Lung (tissue), 12 donors: ENCODE results near the gene TAF4. TPM values are rescaled to one million over a fixed set of nuclear protein-coding genes. Genes with fewer than 3 reads are reported as not detected.

Experiments used
- ATAC-seq: fragments of 200-7000 bp; cut with Tn5 transposase; one replicate; pipeline ENCODE4 v1.9.1; 2020; ENCODE audit warnings: moderate number of reproducible peaks; ENCODE audit not compliant: insufficient read depth, low FRiP score
- DNase-seq, 3 donors: peaks; one replicate each; pipeline ENCODE4 v3.0.0-alpha.2; 2013 to 2017
- H3K27ac ChIP-seq, 2 donors: one replicate each; pipeline ENCODE4 v1.5.1; 2013; ENCODE audit warnings: mild to moderate bottlenecking in 2 of 2, moderate library complexity in 2 of 2, control low read depth in 1 of 2, inconsistent platforms in 1 of 2, low read depth in 1 of 2, low read length in 1 of 2
- H3K27me3 ChIP-seq, 3 donors: one replicate each; pipeline ENCODE4 v1.5.1; 2013; ENCODE audit warnings: low read length in 2 of 3; ENCODE audit not compliant: control insufficient read depth in 3 of 3, insufficient read depth in 3 of 3
- H3K36me3 ChIP-seq, 4 donors: one replicate each; pipeline ENCODE4 v1.5.1; 2013; ENCODE audit warnings: low read length in 4 of 4, mild to moderate bottlenecking in 1 of 4, moderate library complexity in 1 of 4; ENCODE audit not compliant: control insufficient read depth in 4 of 4, insufficient read depth in 4 of 4
- H3K4me1 ChIP-seq, 5 donors: one replicate each; pipeline ENCODE4 v1.5.1; 2013; ENCODE audit warnings: low read length in 5 of 5, mild to moderate bottlenecking in 2 of 5, moderate library complexity in 1 of 5; ENCODE audit not compliant: control insufficient read depth in 5 of 5, insufficient read depth in 5 of 5
- H3K4me3 ChIP-seq: one replicate; pipeline ENCODE4 v1.5.1; 2013; ENCODE audit warnings: mild to moderate bottlenecking, control low read depth, moderate library complexity
- H3K9ac ChIP-seq, 2 donors: one replicate each; pipeline ENCODE4 v1.5.1; 2013; ENCODE audit warnings: low read length in 2 of 2, control low read depth in 1 of 2; ENCODE audit not compliant: insufficient read depth in 1 of 2
- H3K9me3 ChIP-seq, 4 donors: one replicate each; pipeline ENCODE4 v1.5.1; 2013; ENCODE audit warnings: low read length in 3 of 4, mild to moderate bottlenecking in 1 of 4, moderate library complexity in 1 of 4; ENCODE audit not compliant: control insufficient read depth in 4 of 4, insufficient read depth in 3 of 4
- WGBS, 2 donors: extraction: QIAGEN DNeasy Blood & Tissue Kit; methylation state at CpG; one replicate each; pipeline ENCODE4 v1.1.7; 2013; 5-methylcytosine and 5-hydroxymethylcytosine counted together
- polyA plus RNA-seq, 2 donors: library from polyadenylated mRNA; stranded (reverse); fragments of 200-250 nt; gene quantifications; one replicate each; pipeline ENCODE4 v1.2.1, GENCODE V29; 2013
- total RNA-seq, 2 donors: library from RNA; depleted of rRNA in 1 of 2; stranded (reverse); fragments of >200 nt in 1 of 2; gene quantifications; one replicate each; pipeline ENCODE4 v1.2.1, GENCODE V29; 2014 to 2021
- TF ChIP-seq, protein P1 (sequence below): IDR thresholded peaks from 2 replicates; pipeline ENCODE4 v1.5.1; 2012; ENCODE audit warnings: mild to moderate bottlenecking; ENCODE audit errors: control extremely low read depth, extremely low read depth
- donor health status: control.
- donor health status: control.
- donor health status: Bipolar disorder and iron deficiency.
- donor health status: healthy.
- donor health status: DM: yes; HTN: yes; CAD: no.

TAF4 gene
- total and polyA plus RNA-seq, 4 donors = 5.4 to 20.3 (median 10.9) TPM

DNA sequence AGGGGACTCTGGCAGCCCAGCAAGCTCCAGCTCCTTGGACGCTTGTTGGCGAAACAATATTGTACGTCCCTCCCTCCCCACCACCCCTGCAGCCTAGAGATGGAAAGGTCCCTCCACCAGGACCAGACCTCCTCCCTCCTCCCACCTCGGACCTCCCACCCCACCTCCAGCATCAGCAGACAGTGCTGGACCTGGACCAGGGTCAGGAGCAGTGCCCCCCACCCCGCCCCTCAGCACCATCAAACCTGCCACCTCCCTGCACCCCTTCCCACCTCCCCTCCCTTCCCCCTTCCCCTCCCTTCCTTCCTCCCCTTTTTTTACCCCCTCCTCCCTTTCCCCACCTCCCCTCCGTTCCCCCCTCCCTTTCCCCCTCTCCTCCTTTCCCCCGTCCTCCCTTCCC lies 98.4 kb downstream of the TAF4 start:
- no peak overlapping the region for H3K9ac ChIP-seq
- 53% methylated on average over 7 of the region's 7 CpGs for WGBS, 2 donors
- TF ChIP-seq, protein P1, sequence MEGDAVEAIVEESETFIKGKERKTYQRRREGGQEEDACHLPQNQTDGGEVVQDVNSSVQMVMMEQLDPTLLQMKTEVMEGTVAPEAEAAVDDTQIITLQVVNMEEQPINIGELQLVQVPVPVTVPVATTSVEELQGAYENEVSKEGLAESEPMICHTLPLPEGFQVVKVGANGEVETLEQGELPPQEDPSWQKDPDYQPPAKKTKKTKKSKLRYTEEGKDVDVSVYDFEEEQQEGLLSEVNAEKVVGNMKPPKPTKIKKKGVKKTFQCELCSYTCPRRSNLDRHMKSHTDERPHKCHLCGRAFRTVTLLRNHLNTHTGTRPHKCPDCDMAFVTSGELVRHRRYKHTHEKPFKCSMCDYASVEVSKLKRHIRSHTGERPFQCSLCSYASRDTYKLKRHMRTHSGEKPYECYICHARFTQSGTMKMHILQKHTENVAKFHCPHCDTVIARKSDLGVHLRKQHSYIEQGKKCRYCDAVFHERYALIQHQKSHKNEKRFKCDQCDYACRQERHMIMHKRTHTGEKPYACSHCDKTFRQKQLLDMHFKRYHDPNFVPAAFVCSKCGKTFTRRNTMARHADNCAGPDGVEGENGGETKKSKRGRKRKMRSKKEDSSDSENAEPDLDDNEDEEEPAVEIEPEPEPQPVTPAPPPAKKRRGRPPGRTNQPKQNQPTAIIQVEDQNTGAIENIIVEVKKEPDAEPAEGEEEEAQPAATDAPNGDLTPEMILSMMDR = no peak
- peaks cover 0 to 4% (median 0%) of the 10 kb centered on the region in 4 donors for H3K36me3 ChIP-seq
- DNase-seq = no peak
- H3K9me3 ChIP-seq = no peaks in the 10 kb centered on the region
- ATAC-seq = no peak
- peaks cover 0 to 17% (median 3%) of the 10 kb centered on the region in 3 donors for H3K27me3 ChIP-seq
- H3K4me3 ChIP-seq = no peak overlapping the region
- H3K4me1 ChIP-seq = no peaks in the 10 kb centered on the region
- H3K27ac ChIP-seq = no peak overlapping the region

DNA sequence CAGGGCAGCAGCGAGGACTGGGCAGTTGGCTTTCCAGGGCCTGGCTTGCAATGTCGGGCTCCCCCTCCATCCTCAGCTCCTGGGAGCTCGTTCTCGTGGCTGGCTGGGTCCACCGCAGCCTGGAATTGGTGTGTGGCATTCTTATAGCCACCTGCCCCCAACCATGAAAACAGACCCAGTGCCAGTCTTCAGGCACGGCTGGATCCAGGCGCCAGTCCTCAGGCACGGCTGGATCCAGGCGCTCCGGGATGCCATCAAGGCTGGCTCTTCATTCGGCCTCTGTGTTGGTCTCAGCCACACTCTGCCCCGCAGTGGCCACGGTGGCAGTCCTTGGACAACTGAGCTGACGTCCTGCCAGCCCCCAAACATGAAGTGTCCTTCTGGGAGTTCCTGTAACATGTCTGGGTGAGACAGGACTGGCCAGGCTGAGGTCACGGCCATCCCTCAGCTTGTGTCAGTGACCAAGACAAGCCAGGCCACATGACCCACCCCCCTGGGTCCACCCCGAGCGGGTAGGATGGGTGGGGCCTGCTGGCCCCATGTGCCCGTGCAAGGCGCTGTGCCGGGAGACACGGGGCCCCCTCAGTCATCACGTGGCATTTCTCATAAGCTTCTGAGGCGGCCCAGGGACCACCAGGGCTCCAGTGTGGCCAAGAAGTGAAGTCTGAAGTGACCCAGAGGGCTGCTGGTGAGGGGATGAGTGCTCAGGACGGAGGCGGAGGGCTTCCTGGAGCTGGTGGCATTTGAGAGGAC lies 99.0 kb downstream of the TAF4 start:
- no peaks in the 10 kb centered on the region for H3K36me3 ChIP-seq
- no peak overlapping the region for H3K4me3 ChIP-seq
- H3K27me3 ChIP-seq = peaks cover 0 to 17% (median 3%) of the 10 kb centered on the region in 3 donors
- WGBS, 2 donors = 79 to 84% methylated on average over 24 to 25 of the region's 25 CpGs
- DNase-seq (no peak), ATAC-seq (no peak)
- TF ChIP-seq, protein P1 = no peak
- no peak overlapping the region for H3K9ac ChIP-seq
- no peaks in the 10 kb centered on the region for H3K9me3 ChIP-seq
- no peak overlapping the region for H3K27ac ChIP-seq
- no peaks in the 10 kb centered on the region for H3K4me1 ChIP-seq

DNA sequence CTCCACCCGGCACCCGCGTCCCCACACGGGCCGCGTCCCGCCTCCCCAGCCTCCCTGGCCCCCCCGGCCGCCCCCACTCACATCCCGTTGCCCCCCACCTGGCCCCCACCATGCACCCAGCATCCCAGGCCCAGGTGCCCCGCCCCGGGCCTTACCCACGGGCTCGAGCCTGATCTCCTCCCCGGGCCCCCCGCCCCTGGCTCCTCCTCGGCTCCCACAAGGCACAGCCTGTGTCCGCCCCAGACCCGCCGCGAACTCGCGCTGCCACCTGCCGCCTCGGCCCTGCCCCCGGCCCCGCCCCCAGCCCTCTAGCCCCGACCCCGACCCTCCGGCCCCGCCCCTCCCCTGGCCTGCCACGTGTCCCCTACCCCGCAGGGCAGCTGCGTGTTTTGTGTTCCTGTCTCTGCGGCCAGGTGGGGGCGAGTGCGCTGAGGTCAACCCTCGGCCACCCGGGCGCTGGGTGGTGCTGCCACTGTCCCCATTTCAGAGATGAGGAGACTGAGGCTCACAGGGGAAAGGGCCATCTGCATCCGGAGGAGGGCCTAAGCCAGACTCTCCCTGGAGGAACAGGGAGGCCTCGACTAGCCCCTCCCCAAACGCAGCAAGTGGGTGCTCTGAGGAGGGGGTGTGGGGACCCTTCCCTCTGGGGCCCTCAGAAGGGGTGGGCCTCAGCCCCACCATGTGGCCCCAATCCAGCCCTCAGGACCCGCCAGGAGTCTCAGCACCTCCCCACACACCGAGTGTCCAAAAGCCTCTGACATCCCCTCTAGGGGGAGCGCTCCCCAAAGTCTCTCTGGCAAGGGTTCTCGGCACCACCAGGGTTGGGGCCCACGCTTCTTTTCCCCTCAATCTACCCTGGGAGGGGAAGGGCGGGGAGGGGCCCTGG lies 99.8 kb downstream of the TAF4 start:
- WGBS, 2 donors = 16% methylated on average over 25 to 49 of the region's 49 CpGs
- Histone ChIP-seq H3K9me3 (peaks cover 0 to 1% (median 0%) of the 10 kb centered on the region in 4 donors), H3K4me3 (no peak overlapping the region), H3K36me3 (no peaks in the 10 kb centered on the region), H3K4me1 (no peaks in the 10 kb centered on the region), H3K27ac (no peak overlapping the region), H3K27me3 (peaks cover 0 to 17% (median 3%) of the 10 kb centered on the region in 3 donors), H3K9ac (no peak overlapping the region)
- TF ChIP-seq, protein P1 = no peak
- DNase-seq (no peak), ATAC-seq (no peak)
